ENCODE results near the gene ELK1.
"Not testable (repeated sequence)": the region's sequence is repeated elsewhere in the genome, so short reads cannot be mapped to it uniquely, and the experiment has no call there.

ELK1 gene

GRCh38 chrX:47608130-47608810 lies 42.1 kb downstream of the ELK1 start:
- Mint-ChIP-seq H3K27ac (no peak overlapping the region), H3K9me3 (no peaks in the 10 kb centered on the region)

GRCh38 chrX:47607091-47607490 lies 43.3 kb downstream of the ELK1 start:
- Mint-ChIP-seq H3K9me3 (no peaks in the 10 kb centered on the region), H3K36me3 (no peaks in the 10 kb centered on the region)

More at GRCh38 chrX:47608130-47608810, 42.1 kb downstream of the ELK1 start:
- ATAC-seq, result no peak
- Mint-ChIP-seq H3K4me1 (peaks cover 9% of the 10 kb centered on the region), H3K4me3 (no peak overlapping the region), H3K27me3 (peaks cover 7% of the 10 kb centered on the region), H3K36me3 (no peaks in the 10 kb centered on the region)

GRCh38 chrX:47605024-47605423 lies 45.3 kb downstream of the ELK1 start:
- Mint-ChIP-seq H3K27me3 (no peaks in the 10 kb centered on the region), H3K27ac (no peak overlapping the region), H3K4me3 (no peak overlapping the region), H3K36me3 (no peaks in the 10 kb centered on the region), H3K4me1 (peaks cover 9% of the 10 kb centered on the region), H3K9me3 (no peaks in the 10 kb centered on the region)
- ATAC-seq, result no peak

More at GRCh38 chrX:47607091-47607490, 43.3 kb downstream of the ELK1 start:
- Mint-ChIP-seq H3K27me3 (no peaks in the 10 kb centered on the region), H3K4me1 (peaks cover 9% of the 10 kb centered on the region), H3K4me3 (no peak overlapping the region), H3K27ac (no peak overlapping the region)
- ATAC-seq, result no peak

GRCh38 chrX:47603125-47603524 lies 47.2 kb downstream of the ELK1 start:
- not testable (repeated sequence) for H3K27ac Mint-ChIP-seq, H3K27me3 Mint-ChIP-seq, H3K9me3 Mint-ChIP-seq, H3K4me1 Mint-ChIP-seq, ATAC-seq, H3K36me3 Mint-ChIP-seq, H3K4me3 Mint-ChIP-seq

- no peak overlapping the region for H3K4me3 Mint-ChIP-seq
- peaks cover 4% of the 10 kb centered on the region for H3K9me3 Mint-ChIP-seq
- ATAC-seq, result no peak
- no peaks in the 10 kb centered on the region for H3K36me3 Mint-ChIP-seq
- H3K27ac Mint-ChIP-seq, result no peak overlapping the region
- no peaks in the 10 kb centered on the region for H3K27me3 Mint-ChIP-seq
- H3K4me1 Mint-ChIP-seq, result no peaks in the 10 kb centered on the region
These were observed 53.1 kb downstream of the ELK1 start for GRCh38 chrX:47597222-47597621.

GRCh38 chrX:47596256-47596655 lies 54.1 kb downstream of the ELK1 start:
- no peak overlapping the region for H3K4me3 Mint-ChIP-seq
- H3K36me3 Mint-ChIP-seq, result no peaks in the 10 kb centered on the region
- H3K27ac Mint-ChIP-seq, result no peak overlapping the region
- no peak for ATAC-seq
- no peaks in the 10 kb centered on the region for H3K27me3 Mint-ChIP-seq
- H3K4me1 Mint-ChIP-seq, result no peaks in the 10 kb centered on the region
- peaks cover 4% of the 10 kb centered on the region for H3K9me3 Mint-ChIP-seq

- Mint-ChIP-seq H3K27me3 (no peaks in the 10 kb centered on the region), H3K4me1 (no peaks in the 10 kb centered on the region), H3K9me3 (peaks cover 4% of the 10 kb centered on the region), H3K36me3 (no peaks in the 10 kb centered on the region), H3K4me3 (no peak overlapping the region), H3K27ac (no peak overlapping the region)
- ATAC-seq, result no peak
These were observed 54.6 kb downstream of the ELK1 start for GRCh38 chrX:47595716-47596251.

GRCh38 chrX:47593522-47593921 lies 56.8 kb downstream of the ELK1 start:
- Mint-ChIP-seq H3K4me1 (no peaks in the 10 kb centered on the region), H3K4me3 (no peak overlapping the region), H3K36me3 (no peaks in the 10 kb centered on the region), H3K27ac (no peak overlapping the region), H3K27me3 (no peaks in the 10 kb centered on the region), H3K9me3 (peaks cover 4% of the 10 kb centered on the region)
- ATAC-seq, result no peak

GRCh38 chrX:47590984-47591383 lies 59.4 kb downstream of the ELK1 start:
- no peak for ATAC-seq
- H3K4me1 Mint-ChIP-seq, result no peaks in the 10 kb centered on the region
- H3K36me3 Mint-ChIP-seq, result no peaks in the 10 kb centered on the region
- no peak overlapping the region for H3K27ac Mint-ChIP-seq
- no peaks in the 10 kb centered on the region for H3K27me3 Mint-ChIP-seq
- H3K4me3 Mint-ChIP-seq, result no peak overlapping the region
- no peaks in the 10 kb centered on the region for H3K9me3 Mint-ChIP-seq

- Mint-ChIP-seq H3K27ac (no peak overlapping the region), H3K36me3 (no peaks in the 10 kb centered on the region), H3K4me1 (peaks cover 9% of the 10 kb centered on the region), H3K9me3 (no peaks in the 10 kb centered on the region), H3K27me3 (no peaks in the 10 kb centered on the region), H3K4me3 (no peak overlapping the region)
- ATAC-seq, result no peak
These were observed 62.2 kb downstream of the ELK1 start for GRCh38 chrX:47587906-47588735.

GRCh38 chrX:47587091-47587891 lies 63.1 kb downstream of the ELK1 start:
- H3K9me3 Mint-ChIP-seq, result no peaks in the 10 kb centered on the region
- H3K4me1 Mint-ChIP-seq, result peaks cover 14% of the 10 kb centered on the region
- H3K27ac Mint-ChIP-seq, result no peak overlapping the region
- no peak overlapping the region for H3K4me3 Mint-ChIP-seq
- ATAC-seq, result no peak
- no peaks in the 10 kb centered on the region for H3K36me3 Mint-ChIP-seq
- H3K27me3 Mint-ChIP-seq, result no peaks in the 10 kb centered on the region

GRCh38 chrX:47586043-47586787 lies 64.1 kb downstream of the ELK1 start:
- no peaks in the 10 kb centered on the region for H3K36me3 Mint-ChIP-seq
- no peaks in the 10 kb centered on the region for H3K27me3 Mint-ChIP-seq
- no peak for ATAC-seq
- no peak overlapping the region for H3K4me3 Mint-ChIP-seq
- no peak overlapping the region for H3K27ac Mint-ChIP-seq
- no peaks in the 10 kb centered on the region for H3K9me3 Mint-ChIP-seq
- peaks cover 22% of the 10 kb centered on the region for H3K4me1 Mint-ChIP-seq
